Fibroblast of lung (primary cell): Measurements from ENCODE around the gene BANF2. TPM values are rescaled to one million over a fixed set of nuclear protein-coding genes. Genes with fewer than 3 reads are reported as not detected.

Experiments used
- DNase-seq, 2 donors: peaks; one replicate each; pipeline versions ENCODE4 v3.0.0 to v3.0.0-alpha.2; 2010; ENCODE audit warnings: low read depth in 2 of 2
- H2AFZ ChIP-seq: 2 replicates; pipeline ENCODE4 v1.5.1; 2012; ENCODE audit warnings: low read length, control low read depth, inconsistent platforms
- H3K27ac ChIP-seq: 2 replicates; pipeline ENCODE4 v1.5.1; 2011; ENCODE audit warnings: low read length, control low read depth; ENCODE audit not compliant: insufficient read depth
- H3K27me3 ChIP-seq: 2 replicates; pipeline ENCODE4 v1.5.1; 2011; ENCODE audit warnings: mild to moderate bottlenecking, low read length; ENCODE audit not compliant: control insufficient read depth, insufficient read depth
- H3K36me3 ChIP-seq: 2 replicates; pipeline ENCODE4 v1.5.1; 2011; ENCODE audit warnings: low read length; ENCODE audit not compliant: control insufficient read depth, insufficient read depth
- H3K4me1 ChIP-seq: 2 replicates; pipeline ENCODE4 v1.5.1; 2011; ENCODE audit warnings: low read length; ENCODE audit not compliant: control insufficient read depth, insufficient read depth; ENCODE audit errors: extremely low read depth
- H3K4me2 ChIP-seq: 2 replicates; pipeline ENCODE4 v1.5.1; 2011; ENCODE audit warnings: low read length, control low read depth; ENCODE audit not compliant: insufficient read depth; ENCODE audit errors: extremely low read depth
- H3K4me3 ChIP-seq, 4 experiments: fragments of 200-600 bp in 1 of 4; sonication (generic) in 1 of 4; replicated peaks in 1 of 4; 2 replicates each; pipeline ENCODE4 v1.5.1; 2011 to 2016; ENCODE audit warnings: low read length in 4 of 4, low read depth in 3 of 4, mild to moderate bottlenecking in 3 of 4, control low read depth in 2 of 4, inconsistent platforms in 1 of 4, mixed read lengths in 1 of 4; ENCODE audit not compliant: insufficient read depth in 1 of 4; ENCODE audit errors: control extremely low read depth in 1 of 4
- H3K79me2 ChIP-seq: 2 replicates; pipeline ENCODE4 v1.5.1; 2012; ENCODE audit warnings: mild to moderate bottlenecking, low read length, inconsistent platforms; ENCODE audit not compliant: control insufficient read depth, insufficient read depth
- H3K9ac ChIP-seq: 2 replicates; pipeline ENCODE4 v1.5.1; 2011; ENCODE audit warnings: mild to moderate bottlenecking, low read length, control low read depth; ENCODE audit not compliant: insufficient read depth
- H3K9me3 ChIP-seq: 2 replicates; pipeline ENCODE4 v1.5.1; 2012; ENCODE audit warnings: low read depth, low read length; ENCODE audit not compliant: control insufficient read depth, insufficient read depth
- H4K20me1 ChIP-seq: 2 replicates; pipeline ENCODE4 v1.5.1; 2011; ENCODE audit warnings: low read length; ENCODE audit not compliant: control insufficient read depth, insufficient read depth; ENCODE audit errors: extremely low read depth
- CTCF ChIP-seq, 2 donors: IDR thresholded peaks in 1 of 2; conservative IDR thresholded peaks in 1 of 2; 1 replicate in 1 of 2; 2 replicates in 1 of 2; pipeline ENCODE4 v1.5.1; 2011 to 2012; ENCODE audit warnings: low read length in 2 of 2, control low read depth in 1 of 2, inconsistent platforms in 1 of 2, low read depth in 1 of 2, mild to moderate bottlenecking in 1 of 2
- EZH2 ChIP-seq: IDR thresholded peaks from 2 replicates; pipeline ENCODE4 v1.5.1; 2012; ENCODE audit warnings: low read length, control low read depth, mild to moderate bottlenecking; ENCODE audit errors: missing control alignments
- polyA plus RNA-seq, 2 donors: library from polyadenylated mRNA; depleted of rRNA in 1 of 2; stranded (reverse) in 1 of 2; unstranded in 1 of 2; fragments of >200 nt; gene quantifications; 2 replicates each; pipeline ENCODE4 v1.2.1, GENCODE V29; 2011 to 2012; ENCODE audit warnings: missing spikeins in 1 of 2
- total RNA-seq: library from RNA; depleted of rRNA; stranded (reverse); fragments of >200 nt; gene quantifications from 2 replicates; pipeline ENCODE4 v1.2.1, GENCODE V29; 2014

The BANF2 gene
- total and polyA plus RNA-seq, 2 donors (not counting 1 experiment from before 2014, with no cell fraction given), result not detected

- H4K20me1 ChIP-seq, result no peaks in the 10 kb centered on the region
- no peak for DNase-seq
- peaks cover 4% of the 10 kb centered on the region for H3K27me3 ChIP-seq
- H3K4me2 ChIP-seq, result no peak overlapping the region
- no peaks in the 10 kb centered on the region for H3K79me2 ChIP-seq
- TF ChIP-seq EZH2 (no peak), CTCF (conservative IDR thresholded peaks at IDR 0.05 in 1 of 2, IDR thresholded peaks at IDR 0.05 in 1 of 2; ENCODE audit: low read depth in 1 of 2, low read length in 2 of 2) (no peak)
- no peaks in the 10 kb centered on the region for H3K9me3 ChIP-seq
- H3K27ac ChIP-seq, result no peak overlapping the region
- H2AFZ ChIP-seq, result no peak overlapping the region
- H3K4me1 ChIP-seq, result no peaks in the 10 kb centered on the region
- no peak overlapping the region for H3K4me3 ChIP-seq
- H3K36me3 ChIP-seq, result no peaks in the 10 kb centered on the region
- H3K9ac ChIP-seq, result no peak overlapping the region
Measured at GRCh38 chr20:17715075-17715474, 15.3 kb downstream of the BANF2 start.

GRCh38 chr20:17716331-17716730, 16.6 kb downstream of the BANF2 start:
- no peak overlapping the region for H3K4me2 ChIP-seq
- no peak overlapping the region for H3K9ac ChIP-seq
- H3K27me3 ChIP-seq, result peaks cover 4% of the 10 kb centered on the region
- no peaks in the 10 kb centered on the region for H3K79me2 ChIP-seq
- no peak overlapping the region for H3K4me3 ChIP-seq
- DNase-seq, result no peak
- no peaks in the 10 kb centered on the region for H4K20me1 ChIP-seq
- no peaks in the 10 kb centered on the region for H3K4me1 ChIP-seq
- H3K9me3 ChIP-seq, result no peaks in the 10 kb centered on the region
- no peak overlapping the region for H2AFZ ChIP-seq
- H3K27ac ChIP-seq, result no peak overlapping the region
- no peaks in the 10 kb centered on the region for H3K36me3 ChIP-seq
- TF ChIP-seq EZH2 (no peak), CTCF (conservative IDR thresholded peaks at IDR 0.05 in 1 of 2, IDR thresholded peaks at IDR 0.05 in 1 of 2; ENCODE audit: low read depth in 1 of 2, low read length in 2 of 2) (no peak)

- no peaks in the 10 kb centered on the region for H3K9me3 ChIP-seq
- H3K9ac ChIP-seq, result no peak overlapping the region
- no peaks in the 10 kb centered on the region for H3K4me1 ChIP-seq
- H4K20me1 ChIP-seq, result no peaks in the 10 kb centered on the region
- no peaks in the 10 kb centered on the region for H3K36me3 ChIP-seq
- H3K4me2 ChIP-seq, result no peak overlapping the region
- DNase-seq, result no peak
- no peak for TF ChIP-seq EZH2
- TF ChIP-seq CTCF (conservative IDR thresholded peaks at IDR 0.05 in 1 of 2, IDR thresholded peaks at IDR 0.05 in 1 of 2; ENCODE audit: low read depth in 1 of 2, low read length in 2 of 2), result no peak
- H2AFZ ChIP-seq, result no peak overlapping the region
- H3K4me3 ChIP-seq, result no peak overlapping the region
- H3K27ac ChIP-seq, result no peak overlapping the region
- no peaks in the 10 kb centered on the region for H3K27me3 ChIP-seq
- H3K79me2 ChIP-seq, result no peaks in the 10 kb centered on the region
Measured at GRCh38 chr20:17720755-17721154, 21.0 kb downstream of the BANF2 start.
